Ovary (tissue), 9 donors: ENCODE measurements around the gene SYT17. TPM values are rescaled to one million over a fixed set of nuclear protein-coding genes. Genes with fewer than 3 reads are reported as not detected.

ENCODE experiments used
- DNase-seq, 5 donors: peaks; one replicate each; pipeline ENCODE4 v3.0.0-alpha.2; 2019 to 2020
- H3K27ac ChIP-seq, 2 donors: fragments of 200-600 bp; one replicate each; pipeline versions ENCODE4 v1.5.1 to v1.8.0; 2019 to 2022
- H3K27me3 ChIP-seq: fragments of 200-600 bp; one replicate; pipeline ENCODE4 v1.8.0; 2022
- H3K36me3 ChIP-seq: fragments of 200-600 bp; sonication (generic); one replicate; pipeline ENCODE4 v1.5.1; 2019
- H3K4me1 ChIP-seq: one replicate; pipeline ENCODE4 v1.8.1; 2013; ENCODE audit warnings: mild to moderate bottlenecking, moderate library complexity; ENCODE audit not compliant: insufficient read depth
- H3K4me3 ChIP-seq: fragments of 200-600 bp; sonication (generic); one replicate; pipeline ENCODE4 v1.5.1; 2017
- H3K9me3 ChIP-seq, 2 donors: fragments of 200-600 bp in 1 of 2; sonication (generic) in 1 of 2; one replicate each; pipeline versions ENCODE4 v1.5.1 to v1.8.1; 2013 to 2019; ENCODE audit warnings: mild to moderate bottlenecking in 1 of 2, moderate library complexity in 1 of 2
- CTCF ChIP-seq, 3 donors: fragments of 450-650 bp in 2 of 3; fragments of 200-600 bp in 1 of 3; IDR thresholded peaks; one replicate each; pipeline versions ENCODE4 v1.5.1 to v1.8.0; 2016 to 2022; ENCODE audit warnings: antibody characterized with exemption in 3 of 3, mild to moderate bottlenecking in 1 of 3
- EP300 ChIP-seq: sonication (generic); formaldehyde crosslinking; IDR thresholded peaks from one replicate; pipeline ENCODE4 v1.6.1; 2017; ENCODE audit warnings: antibody characterized with exemption
- POLR2A ChIP-seq: fragments of 450-650 bp; IDR thresholded peaks from one replicate; pipeline ENCODE4 v1.6.1; 2017; ENCODE audit warnings: antibody characterized with exemption, mild to moderate bottlenecking, moderate library complexity
- WGBS, 3 donors: extraction: QIAGEN DNeasy Blood & Tissue Kit in 1 of 3; methylation state at CpG; one replicate each; pipeline versions ENCODE4 v1.1.5 to v1.1.7; 2013 to 2017; 5-methylcytosine and 5-hydroxymethylcytosine counted together
- intact Hi-C, 4 donors: fragments of 100-400 bp; cut with DNase I; formaldehyde crosslinking; loops; one replicate each; pipeline versions ENCODE4 v1.11.0 to v1.15.1; 2022 to 2023
- polyA plus RNA-seq, 2 donors: library from polyadenylated mRNA; stranded (reverse); fragments of 200-250 nt in 1 of 2; fragments of 350-450 nt in 1 of 2; fragmentation: Illumina TruSeq in 1 of 2; extraction: RNeasy Lipid Tissue Mini Kit (QIAGEN cat#74804) in 1 of 2; gene quantifications; one replicate each; pipeline ENCODE4 v1.2.3, GENCODE V29; 2013 to 2014
- total RNA-seq, 7 donors: library from RNA; depleted of rRNA in 2 of 7; stranded (reverse); fragments of >200 nt in 2 of 7; fragmentation: NEBNext Ultra II Directional in 3 of 7; extraction: Animal tissue kit (Norgen Biotek cat#: 25700) in 3 of 7; gene quantifications; one replicate each; pipeline versions ENCODE4 v1.1.0 to v1.2.4, GENCODE V29; 2016 to 2023
- donor health status: DM: no; HTN: no; CAD: no; lungs with moderate emphysema.
- donor health status: DM: no; HTN: no; CAD: no.
- donor health status: Bipolar disorder and iron deficiency.
- donor health status: DM: yes; HTN: yes; CAD: no.
- donor health status: DM: no; HTN: no; CAD: no.
- donor health status: DM: yes; HTN: yes; CAD: no.

Gene SYT17
- total and polyA plus RNA-seq, 9 donors, result 0.36 to 1.5 (median 0.82) TPM

- Histone ChIP-seq H3K4me1 (peaks cover 3% of the 10 kb centered on the region), H3K27me3 (no peaks in the 10 kb centered on the region), H3K27ac (no peak overlapping the region), H3K9me3 (no peaks in the 10 kb centered on the region), H3K4me3 (no peak overlapping the region), H3K36me3 (no peaks in the 10 kb centered on the region)
- WGBS, 3 donors, result 77 to 100% (median 79%) methylated on average over 1 of the region's 1 CpG
- DNase-seq, result no peak
- intact Hi-C loops, result no loop called here
- TF ChIP-seq CTCF (IDR thresholded peaks at IDR 0.05) (no peak), EP300 (no peak), POLR2A (no peak)
These were observed 34.4 kb upstream of the SYT17 start for GRCh38 chr16:19133600-19133999.

GRCh38 chr16:19135201-19135842 is 32.7 kb upstream of the SYT17 start:
- WGBS, 3 donors, result 76 to 79% (median 77%) methylated on average over 10 of the region's 10 CpGs

GRCh38 chr16:19135896-19136438 is 32.1 kb upstream of the SYT17 start:
- Histone ChIP-seq H3K27me3 (no peaks in the 10 kb centered on the region), H3K9me3 (no peaks in the 10 kb centered on the region), H3K4me3 (no peak overlapping the region), H3K36me3 (no peaks in the 10 kb centered on the region), H3K27ac (no peak overlapping the region), H3K4me1 (peaks cover 3% of the 10 kb centered on the region)
- intact Hi-C loops, result no loop called here
- 48 to 53% (median 51%) methylated on average over 7 of the region's 7 CpGs for WGBS, 3 donors
- no peak for DNase-seq
- TF ChIP-seq EP300, result no peak
- no peak for TF ChIP-seq CTCF (IDR thresholded peaks at IDR 0.05)
- no peak for TF ChIP-seq POLR2A

More at GRCh38 chr16:19135201-19135842, 32.7 kb upstream of the SYT17 start:
- no peaks in the 10 kb centered on the region for H3K36me3 ChIP-seq
- no peak overlapping the region for H3K4me3 ChIP-seq
- no peak overlapping the region for H3K27ac ChIP-seq
- no peak for TF ChIP-seq POLR2A
- TF ChIP-seq CTCF (IDR thresholded peaks at IDR 0.05), result no peak
- TF ChIP-seq EP300, result no peak
- H3K9me3 ChIP-seq, result no peaks in the 10 kb centered on the region
- peaks cover 3% of the 10 kb centered on the region for H3K4me1 ChIP-seq
- intact Hi-C loops, result no loop called here
- no peak for DNase-seq
- no peaks in the 10 kb centered on the region for H3K27me3 ChIP-seq

GRCh38 chr16:19136549-19137196 is 31.4 kb upstream of the SYT17 start:
- Histone ChIP-seq H3K4me1 (peaks cover 2% of the 10 kb centered on the region), H3K36me3 (no peaks in the 10 kb centered on the region), H3K9me3 (no peaks in the 10 kb centered on the region), H3K27me3 (no peaks in the 10 kb centered on the region), H3K4me3 (no peak overlapping the region), H3K27ac (no peak overlapping the region)
- intact Hi-C loops, result no loop called here
- 44 to 49% (median 46%) methylated on average over 10 of the region's 10 CpGs for WGBS, 3 donors
- TF ChIP-seq EP300 (no peak), POLR2A (no peak), CTCF (IDR thresholded peaks at IDR 0.05) (no peak)
- no peak for DNase-seq
